Panc1 (cell line): ENCODE data around the gene TFDP1. TPM values are rescaled to one million over a fixed set of nuclear protein-coding genes. Genes with fewer than 3 reads are reported as not detected.

ENCODE experiments used
- ATAC-seq: fragments of 200-7000 bp; cut with Tn5 transposase; 2 replicates; pipeline ENCODE4 v1.9.1; 2020; ENCODE audit warnings: mild to moderate bottlenecking, moderate library complexity
- BruUV-seq: library from RNA; stranded (reverse); fragments of 400-500 nt; replicated peaks from 2 replicates; lab custom pipeline; 2021; lab: Mats Ljungman, UMichigan
- CTCF ChIA-PET: fragments of 300-600 bp; sonication (Branson Sonifier 250); formaldehyde crosslinking; loops from one replicate; lab custom pipeline; 2022; ENCODE audit warnings: antibody characterized with exemption; lab: Charles Lee
- POLR2A ChIA-PET: fragments of 300-600 bp; sonication (Branson Sonifier 250); formaldehyde crosslinking; loops from one replicate; lab custom pipeline; 2022; ENCODE audit warnings: antibody characterized with exemption; lab: Charles Lee
- DNase-seq: peaks from one replicate; pipeline ENCODE4 v3.0.0-alpha.2; 2010; ENCODE audit warnings: low read depth, low spot score
- H3K27ac ChIP-seq: 2 replicates; pipeline ENCODE4 v1.5.1; 2011; ENCODE audit warnings: mild to moderate bottlenecking, low read length, inconsistent platforms
- H3K27me3 ChIP-seq: fragments of 200-500 bp; sonication (Bioruptor generic); 2 replicates; pipeline ENCODE4 v1.6.0; 2014; ENCODE audit warnings: low read length, inconsistent platforms; ENCODE audit not compliant: control insufficient read depth, insufficient read depth
- H3K36me3 ChIP-seq: fragments of 200-500 bp; sonication (Bioruptor generic); 2 replicates; pipeline ENCODE4 v1.5.1; 2014; ENCODE audit warnings: inconsistent platforms, mild to moderate bottlenecking, low read length, moderate library complexity; ENCODE audit not compliant: control insufficient read depth, insufficient read depth
- H3K4me1 ChIP-seq: 2 replicates; pipeline ENCODE4 v1.5.1; 2011; ENCODE audit warnings: inconsistent platforms, mild to moderate bottlenecking, low read length, moderate library complexity; ENCODE audit not compliant: control insufficient read depth, insufficient read depth
- H3K4me3 ChIP-seq, 2 experiments: 2 replicates each; pipeline ENCODE4 v1.5.1; 2011 to 2012; ENCODE audit warnings: low read depth in 2 of 2, low read length in 2 of 2, mild to moderate bottlenecking in 2 of 2, inconsistent platforms in 1 of 2, moderate library complexity in 1 of 2
- H3K9me3 ChIP-seq: fragments of 200-500 bp; sonication (Bioruptor generic); 2 replicates; pipeline ENCODE4 v1.5.1; 2014; ENCODE audit warnings: low read depth, mild to moderate bottlenecking, inconsistent platforms, low read length, moderate library complexity; ENCODE audit not compliant: control insufficient read depth, insufficient read depth
- POLR2AphosphoS5 ChIP-seq: IDR thresholded peaks from 2 replicates; pipeline ENCODE4 v1.6.1; 2012; ENCODE audit warnings: mild to moderate bottlenecking, low read depth, low read length, moderate library complexity
- SIN3A ChIP-seq: IDR thresholded peaks from 2 replicates; pipeline ENCODE4 v1.6.1; 2012; ENCODE audit warnings: low read depth, mild to moderate bottlenecking, low read length, moderate library complexity, borderline replicate concordance; ENCODE audit not compliant: insufficient read depth
- TCF7L2 ChIP-seq: IDR thresholded peaks from 2 replicates; pipeline ENCODE4 v1.6.1; 2011; ENCODE audit warnings: mild to moderate bottlenecking, low read depth, low read length, inconsistent platforms
- in situ Hi-C: cut with HindIII; loops from 2 replicates; pipeline ENCODE4 v1.10.0; 2016; ENCODE audit warnings: low sequenced_read_pairs, low pct_unique_long_range_greater_than_20kb
- intact Hi-C: fragments of 100-400 bp; cut with micrococcal nuclease; formaldehyde crosslinking; loops from one replicate; pipeline ENCODE4 v1.10.0; 2022; ENCODE audit not compliant: unreplicated experiment
- total RNA-seq: library from RNA; stranded (reverse); gene quantifications from one replicate; pipeline ENCODE4 v1.2.1, GENCODE V29; 2021; ENCODE audit not compliant: unreplicated experiment
- TF ChIP-seq, protein P1 (sequence below): fragments of 450-650 bp; IDR thresholded peaks from 2 replicates; pipeline ENCODE4 v1.5.1; 2017; ENCODE audit warnings: mild to moderate bottlenecking
- TF ChIP-seq, protein P2 (sequence below), 2 experiments: IDR thresholded peaks; 2 replicates each; pipeline ENCODE4 v1.6.1; 2011 to 2012; ENCODE audit warnings: low read depth in 2 of 2, control low read depth in 1 of 2, low read length in 1 of 2, mild to moderate bottlenecking in 1 of 2, moderate library complexity in 1 of 2; ENCODE audit not compliant: insufficient read depth in 1 of 2

The TFDP1 gene
- total RNA-seq, 1 experiment from 2014 or later, result 91.6 TPM

DNA sequence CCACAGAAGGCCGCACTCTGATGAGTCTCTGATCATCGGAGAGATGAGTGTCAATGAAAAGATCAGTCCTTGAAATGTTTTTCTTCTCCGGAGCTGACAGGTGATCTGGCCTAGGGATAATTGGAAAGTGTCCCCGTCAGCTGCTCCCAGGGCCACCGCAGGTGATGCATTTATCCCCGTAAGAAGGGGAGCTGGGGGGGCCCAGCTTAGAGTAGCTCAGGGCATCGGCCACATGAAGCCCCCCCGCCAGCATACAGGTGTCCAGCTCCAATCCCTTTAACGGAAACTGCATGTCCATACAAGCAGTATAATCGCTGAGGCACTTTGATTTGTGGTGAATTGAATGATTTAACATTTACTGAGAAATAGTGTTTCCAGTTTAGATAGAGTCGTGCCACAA, 45.7 kb downstream of the TFDP1 start:
- DNase-seq (no peak), ATAC-seq (no peak)
- ChIA-PET POLR2A (no interaction called here), CTCF (no interaction called here)
- peaks cover 3% of the 10 kb centered on the region; the same call in 1 of the 2 replicates for H3K4me1 ChIP-seq
- in situ Hi-C loops (no loop called here), intact Hi-C loops (no loop called here)
- H3K36me3 ChIP-seq, result peaks cover 3% of the 10 kb centered on the region; the same call in 1 of the 2 replicates
- no peak overlapping the region for H3K4me3 ChIP-seq
- no peaks in the 10 kb centered on the region for H3K27me3 ChIP-seq
- no TSS peak for BruUV-seq
- H3K27ac ChIP-seq, result no peak overlapping the region
- no peaks in the 10 kb centered on the region for H3K9me3 ChIP-seq
- TF ChIP-seq, protein P1, sequence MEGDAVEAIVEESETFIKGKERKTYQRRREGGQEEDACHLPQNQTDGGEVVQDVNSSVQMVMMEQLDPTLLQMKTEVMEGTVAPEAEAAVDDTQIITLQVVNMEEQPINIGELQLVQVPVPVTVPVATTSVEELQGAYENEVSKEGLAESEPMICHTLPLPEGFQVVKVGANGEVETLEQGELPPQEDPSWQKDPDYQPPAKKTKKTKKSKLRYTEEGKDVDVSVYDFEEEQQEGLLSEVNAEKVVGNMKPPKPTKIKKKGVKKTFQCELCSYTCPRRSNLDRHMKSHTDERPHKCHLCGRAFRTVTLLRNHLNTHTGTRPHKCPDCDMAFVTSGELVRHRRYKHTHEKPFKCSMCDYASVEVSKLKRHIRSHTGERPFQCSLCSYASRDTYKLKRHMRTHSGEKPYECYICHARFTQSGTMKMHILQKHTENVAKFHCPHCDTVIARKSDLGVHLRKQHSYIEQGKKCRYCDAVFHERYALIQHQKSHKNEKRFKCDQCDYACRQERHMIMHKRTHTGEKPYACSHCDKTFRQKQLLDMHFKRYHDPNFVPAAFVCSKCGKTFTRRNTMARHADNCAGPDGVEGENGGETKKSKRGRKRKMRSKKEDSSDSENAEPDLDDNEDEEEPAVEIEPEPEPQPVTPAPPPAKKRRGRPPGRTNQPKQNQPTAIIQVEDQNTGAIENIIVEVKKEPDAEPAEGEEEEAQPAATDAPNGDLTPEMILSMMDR, result no peak
- no peak for TF ChIP-seq POLR2AphosphoS5
- TF ChIP-seq SIN3A, result no peak
- TF ChIP-seq, protein P2, sequence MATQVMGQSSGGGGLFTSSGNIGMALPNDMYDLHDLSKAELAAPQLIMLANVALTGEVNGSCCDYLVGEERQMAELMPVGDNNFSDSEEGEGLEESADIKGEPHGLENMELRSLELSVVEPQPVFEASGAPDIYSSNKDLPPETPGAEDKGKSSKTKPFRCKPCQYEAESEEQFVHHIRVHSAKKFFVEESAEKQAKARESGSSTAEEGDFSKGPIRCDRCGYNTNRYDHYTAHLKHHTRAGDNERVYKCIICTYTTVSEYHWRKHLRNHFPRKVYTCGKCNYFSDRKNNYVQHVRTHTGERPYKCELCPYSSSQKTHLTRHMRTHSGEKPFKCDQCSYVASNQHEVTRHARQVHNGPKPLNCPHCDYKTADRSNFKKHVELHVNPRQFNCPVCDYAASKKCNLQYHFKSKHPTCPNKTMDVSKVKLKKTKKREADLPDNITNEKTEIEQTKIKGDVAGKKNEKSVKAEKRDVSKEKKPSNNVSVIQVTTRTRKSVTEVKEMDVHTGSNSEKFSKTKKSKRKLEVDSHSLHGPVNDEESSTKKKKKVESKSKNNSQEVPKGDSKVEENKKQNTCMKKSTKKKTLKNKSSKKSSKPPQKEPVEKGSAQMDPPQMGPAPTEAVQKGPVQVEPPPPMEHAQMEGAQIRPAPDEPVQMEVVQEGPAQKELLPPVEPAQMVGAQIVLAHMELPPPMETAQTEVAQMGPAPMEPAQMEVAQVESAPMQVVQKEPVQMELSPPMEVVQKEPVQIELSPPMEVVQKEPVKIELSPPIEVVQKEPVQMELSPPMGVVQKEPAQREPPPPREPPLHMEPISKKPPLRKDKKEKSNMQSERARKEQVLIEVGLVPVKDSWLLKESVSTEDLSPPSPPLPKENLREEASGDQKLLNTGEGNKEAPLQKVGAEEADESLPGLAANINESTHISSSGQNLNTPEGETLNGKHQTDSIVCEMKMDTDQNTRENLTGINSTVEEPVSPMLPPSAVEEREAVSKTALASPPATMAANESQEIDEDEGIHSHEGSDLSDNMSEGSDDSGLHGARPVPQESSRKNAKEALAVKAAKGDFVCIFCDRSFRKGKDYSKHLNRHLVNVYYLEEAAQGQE (IDR thresholded peaks at IDR 0.05; ENCODE audit: insufficient read depth in 1 of 2, low read depth in 2 of 2, low read length in 1 of 2), result no peak
- TF ChIP-seq TCF7L2, result no peak

- H3K4me1 ChIP-seq, result peaks cover 3% of the 10 kb centered on the region; the same call in 1 of the 2 replicates
- no peak overlapping the region for H3K27ac ChIP-seq
- CTCF ChIA-PET, result no interaction called here
- no TSS peak for BruUV-seq
- H3K36me3 ChIP-seq, result peaks cover 3% of the 10 kb centered on the region; the same call in 1 of the 2 replicates
- H3K27me3 ChIP-seq, result no peaks in the 10 kb centered on the region
- in situ Hi-C loops (no loop called here), intact Hi-C loops (no loop called here)
- no peak overlapping the region for H3K4me3 ChIP-seq
- ATAC-seq, result no peak
- DNase-seq, result no peak
- POLR2A ChIA-PET, result no interaction called here
- no peaks in the 10 kb centered on the region for H3K9me3 ChIP-seq
- TF ChIP-seq POLR2AphosphoS5, result no peak
- TF ChIP-seq TCF7L2, result no peak
- TF ChIP-seq, protein P1, result no peak
- TF ChIP-seq, protein P2 (IDR thresholded peaks at IDR 0.05; ENCODE audit: insufficient read depth in 1 of 2, low read depth in 2 of 2, low read length in 1 of 2), result no peak
- no peak for TF ChIP-seq SIN3A
Observed at GRCh38 chr13:113630804-113631203, 46.3 kb downstream of the TFDP1 start.
